HG03064 (cell line): ENCODE measurements around the gene CCDC122.
"Not testable (repeated sequence)": the region's sequence is repeated elsewhere in the genome, so short reads cannot be mapped to it uniquely, and the experiment has no call there.

Experiments used
- ATAC-seq: cut with Tn5 transposase; IDR thresholded peaks from one replicate; pipeline ENCODE4 v1.9.1; 2021; ENCODE audit warnings: low read depth; ENCODE audit not compliant: unreplicated experiment

CCDC122 gene

DNA sequence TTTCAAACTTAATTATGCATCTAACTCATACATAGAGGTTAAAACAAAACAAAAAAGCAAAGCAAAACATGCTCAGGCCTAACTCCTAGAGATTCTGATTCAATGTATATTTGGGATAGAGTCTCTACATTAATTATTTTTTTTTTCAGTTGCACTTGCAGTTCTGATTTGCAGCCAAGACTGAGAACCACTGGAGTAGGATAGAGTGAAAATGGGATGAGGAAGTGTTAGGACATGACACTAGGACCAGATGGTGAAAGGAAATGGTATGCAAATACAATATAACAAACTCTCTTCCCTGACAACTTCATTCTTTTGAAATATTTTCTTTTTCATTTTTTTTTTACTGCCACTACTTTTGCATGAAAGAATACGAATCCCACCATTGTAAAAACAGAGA, 1.8 kb downstream of the CCDC122 start:
- ATAC-seq, result no peak

DNA sequence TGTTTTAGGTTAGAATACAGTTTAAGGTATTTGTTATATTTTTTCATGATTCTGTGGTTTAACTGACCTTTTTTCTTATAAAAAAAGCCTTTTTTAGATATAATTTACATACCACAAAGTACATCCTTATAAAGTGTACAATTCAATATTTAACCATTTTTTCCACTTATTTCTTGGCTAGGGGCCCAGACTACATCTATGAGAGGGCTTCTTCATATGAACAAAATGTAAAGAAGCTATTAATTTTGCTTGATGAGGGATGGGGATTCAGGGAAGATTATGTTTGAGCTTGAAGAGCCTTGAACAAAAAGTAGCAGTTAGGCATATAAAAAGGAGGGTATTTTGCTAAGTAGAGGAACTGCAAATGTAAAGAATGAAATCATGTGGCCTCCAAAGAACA, 2.2 kb downstream of the CCDC122 start:
- ATAC-seq, result no peak

DNA sequence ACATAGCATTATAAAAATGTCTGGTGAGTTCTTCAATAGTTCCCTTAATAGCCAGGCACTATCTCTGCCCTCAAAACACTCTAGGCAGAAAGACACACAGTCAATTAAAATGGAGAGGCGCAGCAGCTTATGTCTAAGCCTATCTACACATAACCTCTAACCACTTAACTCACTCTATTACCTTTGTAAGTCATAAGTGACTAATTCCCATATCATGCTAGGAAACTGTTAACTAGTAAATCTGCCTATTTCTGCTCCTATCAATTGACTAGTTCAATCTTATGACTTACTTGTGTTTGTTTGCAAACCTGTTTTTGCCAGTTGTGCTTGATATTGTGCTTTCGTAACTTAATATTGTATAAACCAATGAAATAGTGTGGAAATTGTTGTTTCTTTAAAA, 3.2 kb downstream of the CCDC122 start:
- ATAC-seq, result no peak

DNA sequence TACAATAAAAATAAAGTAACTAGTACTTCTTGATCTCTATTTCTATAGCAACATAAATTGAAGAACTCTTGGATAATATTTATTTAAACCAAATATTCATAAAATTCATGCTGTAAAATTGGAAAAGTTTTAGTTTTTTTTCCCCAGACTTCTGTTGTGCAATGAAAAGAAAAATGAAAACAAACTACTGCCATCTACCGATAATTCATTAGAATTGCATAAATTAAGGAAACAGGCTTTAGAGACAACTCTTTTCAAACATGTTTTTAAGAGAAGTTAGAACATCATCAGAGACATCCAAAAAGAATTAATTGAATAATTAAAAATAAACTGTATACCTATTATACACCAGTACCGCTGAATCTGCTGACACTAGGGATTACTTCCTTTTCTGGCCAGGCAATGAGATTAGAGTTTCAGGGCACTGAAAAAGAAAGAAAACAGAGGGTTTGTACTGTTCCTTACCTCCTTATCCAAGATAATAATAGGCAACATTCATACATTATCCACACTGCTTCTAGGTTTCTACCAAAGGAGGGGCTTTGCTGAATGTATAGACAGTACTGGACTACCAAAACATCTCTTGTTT, 4.9 kb downstream of the CCDC122 start:
- ATAC-seq, result no peak

DNA sequence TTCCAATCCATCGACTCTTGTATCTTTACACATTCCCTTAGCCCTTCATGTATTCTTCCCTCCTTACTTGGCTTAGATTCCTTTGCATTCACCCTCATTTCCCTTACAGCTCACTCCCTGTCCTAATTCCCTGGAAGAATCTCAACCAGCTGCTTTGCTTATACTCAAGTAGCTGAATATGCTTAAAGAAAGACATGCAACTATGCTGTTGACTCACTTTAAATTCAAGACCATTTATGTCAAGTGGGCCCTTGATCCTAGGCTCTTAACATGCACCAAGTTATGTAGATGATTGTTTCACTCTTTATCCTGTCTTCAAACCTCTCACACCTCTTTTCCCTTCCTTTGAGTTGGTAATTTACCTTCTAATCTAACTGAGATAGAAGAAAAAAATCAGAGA, 7.4 kb downstream of the CCDC122 start:
- ATAC-seq, result no peak

DNA sequence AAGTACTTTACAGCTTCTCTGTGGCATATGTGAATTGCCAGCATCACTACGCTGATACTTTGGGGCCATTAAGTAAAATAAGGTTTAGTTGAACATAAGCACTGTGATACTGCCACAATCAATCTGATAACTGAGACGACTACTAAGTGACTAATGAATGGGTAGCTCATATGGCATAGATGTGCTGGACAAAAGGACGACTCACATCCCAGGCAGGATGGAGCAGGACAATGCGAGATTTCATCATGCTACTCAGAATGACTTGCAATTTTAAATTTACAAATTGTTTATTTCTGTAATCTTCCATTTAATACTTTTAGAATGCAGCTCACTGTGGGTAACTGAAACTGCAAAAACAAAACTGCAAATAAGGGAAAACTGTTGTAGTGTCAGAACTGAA, 13.6 kb downstream of the CCDC122 start:
- no peak for ATAC-seq

DNA sequence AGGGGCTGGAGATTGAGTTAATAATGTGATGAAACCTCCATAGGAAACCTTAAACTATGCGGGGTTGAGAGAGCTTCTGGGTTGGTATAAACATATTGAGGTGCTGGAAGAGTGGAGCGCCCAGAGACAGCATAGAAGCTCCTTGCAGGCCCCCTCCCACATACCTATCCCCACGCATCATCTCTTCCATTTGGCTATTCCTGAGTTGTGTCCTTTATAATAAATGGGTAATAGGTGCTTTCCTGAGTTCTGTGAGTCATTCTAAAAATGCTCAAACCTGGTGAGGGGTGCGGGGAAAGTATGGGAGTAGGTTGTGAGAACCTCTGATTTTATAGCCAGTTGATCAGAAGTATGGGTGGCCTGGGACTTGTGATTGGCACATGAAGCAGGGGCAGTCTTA, 14.6 kb downstream of the CCDC122 start:
- ATAC-seq, result no peak

DNA sequence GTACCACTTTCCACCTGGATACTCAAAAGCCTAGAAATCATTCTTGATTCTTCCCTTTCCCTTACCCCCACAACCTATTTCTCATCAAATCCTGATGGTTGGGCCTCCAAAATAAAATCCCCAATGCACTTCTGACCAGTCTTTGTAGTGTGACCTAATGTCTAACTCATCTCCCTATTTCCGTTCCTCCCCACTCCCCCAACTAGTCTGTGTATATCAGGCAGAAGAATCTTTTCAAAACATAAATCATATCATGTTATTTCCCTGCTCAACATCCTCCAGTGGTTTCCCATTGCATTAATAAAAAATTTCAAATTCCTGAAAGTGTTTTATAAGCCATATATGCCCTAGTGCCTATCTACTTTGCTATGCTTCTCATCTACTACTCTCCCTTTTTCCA, 17.7 kb downstream of the CCDC122 start:
- ATAC-seq, result no peak

DNA sequence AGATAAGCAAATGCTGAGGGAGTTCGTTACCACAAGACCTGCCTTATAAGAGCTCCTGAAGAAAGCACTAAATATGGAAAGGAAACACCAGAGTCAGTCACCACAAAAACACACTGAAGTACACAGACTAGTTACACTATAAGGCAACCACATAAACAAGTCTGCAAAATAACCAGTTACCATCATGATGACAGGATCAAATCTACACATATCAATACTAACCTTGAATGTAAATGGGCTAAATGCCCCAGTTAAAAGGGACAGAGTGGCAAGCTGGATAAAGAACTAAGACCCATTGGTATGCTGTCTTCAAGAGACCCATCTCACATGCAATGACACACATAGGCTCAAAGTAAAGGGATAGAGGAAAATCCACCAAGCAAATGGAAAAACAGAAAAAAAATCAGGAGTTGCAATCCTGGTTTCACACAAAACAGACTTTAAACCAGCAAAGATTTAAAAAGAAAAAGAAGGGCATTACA, 26.6 kb downstream of the CCDC122 start:
- no peak for ATAC-seq

DNA sequence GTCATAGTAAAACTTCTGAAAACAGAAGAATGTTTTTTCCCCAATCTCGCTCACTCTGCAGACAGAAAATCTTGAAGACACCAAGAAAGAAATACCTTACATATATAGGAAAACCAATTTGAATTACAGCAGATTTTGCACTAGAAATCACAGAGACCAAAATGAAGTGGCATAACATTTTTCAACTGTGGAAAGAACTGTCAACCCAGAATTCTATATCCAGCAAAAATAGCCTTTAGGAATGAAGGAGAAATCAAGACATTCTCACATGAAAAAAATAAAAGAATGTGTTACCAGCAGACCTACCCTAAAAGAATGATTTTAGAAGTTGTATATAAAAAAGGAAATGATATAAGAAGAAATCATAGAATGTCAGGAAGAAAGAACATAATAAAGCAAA, 28.7 kb downstream of the CCDC122 start:
- ATAC-seq, result no peak

DNA sequence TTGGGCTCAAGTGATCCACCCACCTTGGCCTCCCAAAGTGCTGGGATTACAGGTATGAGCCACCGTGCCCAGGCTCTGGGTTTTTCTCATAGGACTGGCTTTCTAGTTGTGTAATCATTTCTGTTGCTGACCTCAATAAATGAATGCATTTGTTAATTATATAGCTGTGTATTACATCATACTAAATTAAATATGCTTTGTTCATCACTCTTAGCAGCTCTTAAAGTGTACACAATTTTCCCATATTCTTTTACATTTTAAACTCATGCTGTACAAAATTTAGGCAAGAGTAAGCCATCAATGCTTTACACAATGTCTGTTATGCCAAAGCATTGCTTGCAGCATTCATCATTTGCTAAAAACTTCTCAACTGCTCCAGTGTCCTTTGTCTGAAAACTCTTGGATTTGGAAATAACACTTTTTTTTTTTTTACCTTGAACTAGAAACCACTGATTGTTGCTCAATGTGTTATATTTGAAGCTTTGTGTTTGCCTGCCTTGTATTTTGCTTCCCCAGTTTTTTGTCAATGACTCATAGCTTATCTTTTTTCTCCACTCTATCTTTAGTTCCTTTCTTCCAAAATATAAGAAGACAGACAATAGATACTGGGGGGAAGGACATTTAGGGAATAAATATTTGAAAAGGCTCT, 31.4 kb downstream of the CCDC122 start:
- ATAC-seq, result no peak

DNA sequence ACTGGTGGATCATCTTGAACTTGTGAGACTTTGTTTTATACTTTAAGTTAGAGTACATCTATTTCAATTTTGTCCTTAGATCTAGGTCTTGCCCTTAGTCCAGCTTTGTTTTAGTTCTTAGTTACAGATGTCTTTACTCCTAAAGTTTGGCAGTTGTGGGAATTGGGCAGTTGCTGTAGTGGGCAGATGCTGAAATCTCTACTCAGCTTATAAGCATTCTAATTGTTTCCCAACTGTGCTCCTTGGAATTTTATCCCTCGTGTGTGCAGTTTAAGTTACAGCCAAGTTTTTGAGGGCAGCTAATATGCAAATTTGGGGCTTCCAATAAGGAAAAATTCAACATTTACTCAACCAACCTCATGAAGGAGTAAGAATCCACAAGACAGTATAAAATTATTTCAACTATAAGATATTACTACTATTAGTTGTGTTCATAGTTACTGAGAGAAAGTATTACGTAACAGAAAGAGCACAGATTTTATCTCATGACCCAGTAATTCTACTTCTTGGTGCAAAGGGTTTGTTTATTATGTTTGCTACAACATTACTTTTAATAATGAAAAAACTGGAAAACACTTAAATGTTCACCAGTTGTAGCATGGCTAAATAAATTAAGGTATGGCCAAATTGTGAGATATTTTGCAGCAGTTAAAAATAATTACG, 32.9 kb downstream of the CCDC122 start:
- no peak for ATAC-seq

DNA sequence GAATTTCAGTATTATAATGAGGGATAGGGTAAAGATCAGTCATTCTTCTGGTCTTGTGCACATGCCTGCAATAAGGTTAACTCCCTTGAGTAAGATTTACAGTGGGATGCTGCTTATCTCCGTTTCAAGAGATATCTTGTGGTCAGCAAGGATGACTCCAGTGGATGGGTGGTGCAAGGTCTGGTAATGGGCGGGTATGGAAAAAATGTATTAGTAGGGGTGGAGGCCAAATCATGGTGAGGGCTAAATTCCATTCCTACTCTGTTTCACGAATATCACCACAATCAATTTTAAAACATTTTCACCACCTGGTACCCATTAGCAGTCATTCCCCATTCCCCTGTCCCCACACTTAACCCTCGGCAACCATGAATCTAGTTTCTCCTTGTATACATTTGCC, 40.6 kb downstream of the CCDC122 start:
- ATAC-seq, result no peak

DNA sequence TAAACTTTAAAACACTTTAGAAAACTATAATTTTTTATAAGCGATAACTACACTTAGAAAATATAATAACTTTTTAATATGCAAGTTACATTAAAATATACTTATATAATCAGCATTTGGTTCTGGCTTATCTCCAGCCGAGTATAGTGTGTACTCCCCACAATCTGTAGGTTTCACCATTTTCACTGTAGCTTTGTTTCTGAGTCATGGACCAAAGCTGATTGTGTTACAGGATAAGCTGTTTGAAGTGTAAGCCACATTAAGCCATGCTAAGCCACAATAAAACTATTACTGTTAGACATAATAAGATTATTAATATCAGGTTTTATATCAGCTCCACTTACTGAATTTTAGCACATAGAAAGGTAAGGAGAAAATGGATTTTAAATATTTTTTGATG, 43.8 kb downstream of the CCDC122 start:
- no peak for ATAC-seq

DNA sequence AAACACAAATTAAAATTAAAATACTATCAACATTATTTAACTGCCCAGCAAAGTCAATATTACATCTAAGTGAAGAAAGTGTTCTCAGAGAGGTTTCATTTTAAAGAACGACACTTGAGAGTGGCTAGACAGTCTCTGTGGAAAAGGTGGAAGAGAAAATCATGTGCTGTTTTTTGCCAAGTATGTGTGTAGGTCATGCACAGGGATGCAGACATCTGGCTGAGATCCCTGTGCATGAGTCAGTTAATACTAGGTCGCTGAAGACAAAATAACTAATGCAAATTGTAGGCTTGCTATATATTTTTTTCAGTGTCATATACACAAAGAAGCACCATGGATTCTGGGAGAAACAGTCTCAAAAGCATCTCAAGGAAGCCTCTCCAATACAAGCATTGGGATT, 48.5 kb downstream of the CCDC122 start:
- ATAC-seq, result no peak

DNA sequence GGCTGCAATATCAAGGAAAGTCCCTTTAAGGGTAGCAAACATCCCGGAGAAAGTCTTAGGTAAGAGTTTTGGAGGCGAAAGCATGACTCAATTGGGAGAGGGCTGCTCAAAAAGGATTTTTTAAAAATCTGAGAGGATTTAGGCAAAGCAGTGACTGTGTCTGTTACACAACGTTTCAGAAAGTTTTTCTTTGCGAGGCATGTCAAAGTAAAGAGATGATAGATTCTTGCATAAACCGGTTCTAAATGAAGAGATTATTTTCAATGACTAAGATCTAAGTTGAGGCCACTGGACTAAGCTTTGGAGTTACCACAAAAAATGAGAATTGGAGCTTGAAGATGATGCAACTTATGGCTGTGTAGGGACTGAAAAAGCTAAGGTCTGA, 49.1 kb downstream of the CCDC122 start:
- ATAC-seq, result no peak

DNA sequence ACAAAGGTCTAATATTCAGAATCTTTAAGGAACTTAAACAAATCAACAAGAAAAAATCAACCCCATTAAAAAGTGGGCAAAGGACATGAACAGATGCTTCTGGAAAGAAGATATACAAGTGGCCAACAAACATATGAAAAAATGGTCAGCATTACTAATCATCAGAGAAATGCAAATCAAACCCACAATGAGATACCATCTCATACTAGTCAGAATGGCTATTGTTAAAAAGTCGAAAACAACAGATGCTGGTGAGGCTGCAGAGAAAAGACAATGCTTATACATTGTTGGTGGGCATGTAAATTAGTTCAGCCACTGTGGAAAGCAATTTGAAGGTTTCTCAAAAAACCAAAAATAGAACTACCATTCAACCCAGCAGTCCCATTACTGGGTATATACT, 54.9 kb downstream of the CCDC122 start:
- ATAC-seq, result not testable (repeated sequence)

DNA sequence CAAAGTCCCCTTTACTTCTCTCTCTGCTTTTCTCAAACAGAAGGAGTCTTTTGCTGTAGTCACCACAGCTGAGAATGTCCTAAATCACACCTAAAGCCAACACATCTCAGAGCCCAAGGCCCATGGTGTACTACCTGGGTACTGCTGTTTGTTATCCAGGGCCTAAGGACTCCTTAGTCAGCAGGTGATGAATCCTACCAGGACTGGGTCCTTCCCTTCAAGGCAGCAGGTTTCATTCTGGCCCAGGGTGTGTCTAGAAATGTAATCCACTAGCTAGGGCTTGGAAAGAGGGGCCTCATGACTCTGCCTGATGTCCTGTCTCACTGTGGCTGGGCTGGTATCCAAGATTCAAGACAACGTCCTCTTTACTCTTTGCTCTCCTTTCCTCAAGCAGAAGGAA, 56.6 kb downstream of the CCDC122 start:
- ATAC-seq, result no peak

DNA sequence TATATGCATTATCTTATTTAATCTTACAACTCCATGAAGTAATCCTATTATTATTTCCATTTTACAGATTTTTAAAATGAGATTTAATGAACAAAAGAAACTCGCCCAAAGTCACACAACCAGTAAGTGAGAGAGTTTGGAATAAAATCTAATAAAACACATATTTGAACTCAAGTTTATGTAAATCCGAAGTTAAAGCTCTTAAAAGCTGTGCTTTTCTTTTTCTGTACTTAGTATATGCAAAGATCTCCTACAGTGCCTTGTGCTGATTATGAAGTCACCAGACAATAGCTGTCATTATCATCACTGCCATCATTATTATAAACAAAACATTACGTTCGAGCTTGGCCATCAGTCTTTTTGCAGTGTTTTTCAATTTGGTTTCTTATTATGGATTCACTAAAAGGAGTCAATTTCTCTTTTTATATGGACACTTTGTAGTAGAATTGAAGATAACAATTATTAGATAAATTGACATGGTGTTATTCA, 63.1 kb downstream of the CCDC122 start:
- ATAC-seq, result no peak

DNA sequence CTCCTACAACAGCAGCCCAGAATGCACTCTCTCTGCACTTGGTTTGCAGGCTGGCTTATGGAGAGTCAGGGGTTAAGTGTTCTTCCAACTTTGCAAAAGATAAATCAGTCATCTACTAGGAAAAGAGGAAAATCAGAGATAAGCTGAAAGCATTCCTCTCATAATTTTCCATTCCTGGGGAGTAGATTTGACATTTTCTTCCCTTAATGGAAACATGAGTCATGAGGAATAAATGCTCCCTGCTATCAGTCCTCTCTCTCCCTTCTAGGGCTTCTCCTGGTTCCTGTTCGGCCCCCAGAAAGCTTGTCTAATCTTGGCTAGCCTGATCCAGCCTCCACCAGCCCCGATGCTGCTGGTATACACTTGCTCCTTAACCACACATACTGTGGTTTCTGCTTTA, 64.3 kb downstream of the CCDC122 start:
- no peak for ATAC-seq

DNA sequence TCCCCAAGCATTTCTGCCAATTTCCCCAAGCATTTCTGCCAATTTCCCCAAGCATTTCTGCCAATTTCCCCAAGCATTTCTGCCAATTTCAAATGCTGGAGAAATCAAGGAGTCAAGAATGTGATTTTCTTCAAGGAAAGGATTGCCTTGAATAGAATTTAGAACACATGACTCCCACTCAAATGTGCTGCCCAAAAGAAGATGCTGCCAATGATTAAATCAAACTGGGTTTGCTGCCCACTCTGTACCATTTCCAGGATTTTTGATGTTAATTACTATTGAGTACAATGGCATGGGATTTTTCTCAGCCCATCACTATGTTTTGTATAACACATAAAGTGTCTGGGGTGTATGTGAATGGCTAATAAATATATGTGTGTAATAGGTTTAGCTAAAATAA, 70.9 kb downstream of the CCDC122 start:
- no peak for ATAC-seq

DNA sequence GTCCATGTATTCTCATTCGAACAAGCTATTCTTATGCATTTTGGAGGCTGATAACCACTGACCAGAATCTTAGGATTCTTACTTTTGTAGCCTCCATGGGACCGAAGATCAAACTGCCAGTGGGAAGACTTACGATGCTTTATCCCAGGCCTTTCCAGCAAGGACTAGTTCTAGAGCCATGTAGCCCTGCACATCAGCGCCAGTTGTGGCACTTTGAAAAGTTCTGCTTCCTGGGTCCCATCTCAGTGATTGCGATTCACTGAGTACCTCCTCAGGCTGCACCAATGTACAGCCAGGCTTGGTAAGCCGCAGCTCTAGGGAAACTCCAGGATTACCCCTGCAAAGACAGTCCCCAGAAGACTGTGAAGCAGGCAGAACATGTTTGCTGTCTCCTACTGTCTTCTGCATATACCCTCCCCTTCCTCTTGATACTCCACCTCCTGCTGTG, 73.8 kb downstream of the CCDC122 start:
- ATAC-seq, result no peak
